Measurements from ENCODE around the gene BORCS5.

The BORCS5 gene

GRCh38 chr12:12353276-12353675 lies 3.6 kb upstream of the BORCS5 start:
- no peak for DNase-seq (ENCODE audit: low read depth in 4 of 4, low spot score in 1 of 4)

DNA sequence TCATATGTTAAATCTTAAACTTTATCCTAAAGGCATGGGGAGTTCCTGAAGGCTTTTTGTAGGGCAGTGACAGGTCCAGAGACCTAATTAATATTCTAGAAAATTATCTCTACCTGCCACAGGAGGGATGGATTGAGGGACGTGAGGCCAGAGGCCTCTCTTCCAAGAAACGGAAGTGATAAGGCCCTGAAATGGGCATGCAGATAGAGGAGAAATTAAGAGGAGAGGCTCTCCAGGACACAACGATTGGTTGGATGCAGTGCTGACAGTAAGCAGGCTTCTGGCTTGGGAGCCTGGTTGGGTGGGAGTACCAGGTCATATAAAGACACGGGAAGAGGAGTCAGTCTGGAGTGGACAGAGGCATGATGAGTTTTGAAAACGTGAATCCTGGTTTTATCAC lies 3.1 kb upstream of the BORCS5 start:
- no peak for DNase-seq (ENCODE audit: low read depth in 4 of 4, low spot score in 1 of 4)

DNA sequence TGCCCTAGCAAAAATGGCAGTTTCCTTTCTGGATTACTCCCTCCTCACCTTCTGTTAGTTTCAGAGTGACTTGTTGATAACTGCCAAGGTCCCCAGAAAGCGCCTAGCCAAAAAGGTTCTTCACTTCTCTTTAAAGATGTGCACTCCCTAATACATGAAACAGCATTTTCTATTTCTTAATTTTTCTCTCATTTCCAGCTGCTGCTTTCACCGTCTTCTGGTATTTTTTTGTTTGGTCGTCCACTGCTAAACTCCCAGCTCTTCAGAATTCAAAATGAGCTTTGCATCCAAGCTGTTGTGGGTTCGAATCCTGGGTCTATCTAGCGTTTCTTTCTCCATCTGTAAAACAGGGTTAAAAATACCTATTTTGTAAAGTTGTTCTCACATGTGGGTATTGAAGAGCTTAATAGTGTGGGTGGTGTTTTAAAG lies 397 bp upstream of the BORCS5 start:
- no peak for DNase-seq (ENCODE audit: low read depth in 4 of 4, low spot score in 1 of 4)

- no peak for DNase-seq (ENCODE audit: low read depth in 4 of 4, low spot score in 1 of 4)
These were observed 1.0 kb downstream of the BORCS5 start for GRCh38 chr12:12357719-12358461.

DNA sequence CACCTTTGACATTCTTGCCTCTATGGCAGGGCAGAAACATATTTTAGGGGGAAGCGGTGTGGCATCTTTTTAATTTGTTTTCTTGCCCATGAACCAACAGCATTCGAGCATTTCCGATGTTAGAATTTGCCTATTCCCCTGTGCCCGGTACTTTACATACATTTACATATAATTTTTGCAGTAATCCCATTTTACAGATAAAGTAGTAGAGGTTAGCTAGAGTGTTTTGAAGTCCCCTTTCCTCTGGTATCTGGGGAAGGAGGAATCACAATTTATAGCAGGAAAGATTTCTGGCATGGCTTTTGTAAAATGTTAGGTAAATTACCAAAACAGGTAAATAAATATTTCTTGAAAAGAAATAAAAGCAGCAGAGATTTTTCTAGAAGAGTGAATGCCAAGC lies 1.6 kb downstream of the BORCS5 start:
- DNase-seq (ENCODE audit: low read depth in 4 of 4, low spot score in 1 of 4): no peak

GRCh38 chr12:12364787-12365445 lies 8.0 kb downstream of the BORCS5 start:
- DNase-seq (ENCODE audit: low read depth in 4 of 4, low spot score in 1 of 4): no peak

GRCh38 chr12:12365446-12365802 lies 8.5 kb downstream of the BORCS5 start:
- DNase-seq (ENCODE audit: low read depth in 4 of 4, low spot score in 1 of 4): no peak

DNA sequence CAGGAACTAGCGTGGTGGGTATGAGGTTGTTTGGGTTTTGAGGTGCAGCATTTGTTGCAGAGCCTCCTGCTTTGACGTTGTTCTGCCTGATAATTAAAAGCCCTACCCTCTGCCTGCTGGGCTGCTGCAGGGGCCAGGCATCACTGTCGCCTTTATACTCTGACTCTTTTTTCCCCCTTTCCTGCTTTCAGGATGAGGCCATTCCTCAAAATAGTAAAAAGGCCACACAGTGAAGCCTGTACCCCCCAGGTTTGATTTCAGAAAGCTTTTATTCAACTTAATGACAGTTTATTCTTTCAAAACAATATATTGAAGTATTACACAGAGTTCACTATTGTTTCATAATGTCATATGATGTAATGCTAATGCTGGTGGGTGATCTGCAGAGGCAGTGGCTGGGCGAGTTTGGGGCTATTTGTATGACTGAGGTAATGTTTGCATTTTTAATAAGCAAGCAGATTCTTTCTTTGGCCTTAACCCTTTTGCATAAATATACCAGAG lies 9.1 kb downstream of the BORCS5 start:
- no peak for DNase-seq (ENCODE audit: low read depth in 4 of 4, low spot score in 1 of 4)

- DNase-seq (ENCODE audit: low read depth in 4 of 4, low spot score in 1 of 4): no peak
These were observed 10.0 kb downstream of the BORCS5 start for GRCh38 chr12:12366701-12367481.

- DNase-seq (ENCODE audit: low read depth in 4 of 4, low spot score in 1 of 4): no peak
These were observed 10.7 kb downstream of the BORCS5 start for GRCh38 chr12:12367482-12367998.

- DNase-seq (ENCODE audit: low read depth in 4 of 4, low spot score in 1 of 4): no peak
These were observed 16.3 kb downstream of the BORCS5 start for GRCh38 chr12:12372946-12373722.

DNA sequence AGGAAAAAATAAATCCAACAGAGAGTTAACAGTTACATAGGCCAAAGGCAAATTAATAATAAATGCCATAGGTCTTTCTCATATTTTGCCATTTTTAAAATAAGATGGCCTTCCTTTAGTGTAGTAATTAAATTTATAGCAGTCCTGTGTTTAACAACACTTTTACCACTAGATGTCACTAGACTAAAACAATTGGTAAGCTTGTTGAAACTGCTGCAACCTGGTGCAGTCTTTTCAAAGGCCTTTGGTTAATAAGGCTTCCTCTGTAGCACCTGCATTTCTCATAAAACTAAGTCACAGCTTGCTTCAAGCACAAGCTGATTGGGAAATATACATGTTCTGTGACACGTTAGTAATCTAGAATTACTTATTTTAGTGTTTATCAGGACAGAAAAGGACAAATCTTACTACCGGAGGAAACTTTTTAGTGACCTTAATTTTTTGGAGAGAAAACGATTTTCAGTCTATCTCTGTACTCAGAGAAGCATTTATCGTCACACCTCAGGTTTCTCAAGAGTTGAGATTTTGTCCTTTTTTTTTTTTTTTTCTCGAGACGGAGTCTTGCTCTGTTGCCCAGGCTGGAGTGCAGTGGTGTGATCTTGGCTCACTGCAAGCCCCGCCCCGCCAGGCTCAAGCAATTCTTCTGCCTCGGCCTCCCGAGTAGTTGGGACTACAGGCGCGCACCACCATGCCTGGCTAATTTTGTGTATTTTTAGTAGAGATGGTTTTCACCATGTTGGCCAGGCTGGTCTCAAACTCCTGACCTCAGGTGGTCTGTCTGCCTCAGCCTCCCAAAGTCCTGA lies 20.0 kb downstream of the BORCS5 start:
- DNase-seq (ENCODE audit: low read depth in 4 of 4, low spot score in 1 of 4): no peak

DNA sequence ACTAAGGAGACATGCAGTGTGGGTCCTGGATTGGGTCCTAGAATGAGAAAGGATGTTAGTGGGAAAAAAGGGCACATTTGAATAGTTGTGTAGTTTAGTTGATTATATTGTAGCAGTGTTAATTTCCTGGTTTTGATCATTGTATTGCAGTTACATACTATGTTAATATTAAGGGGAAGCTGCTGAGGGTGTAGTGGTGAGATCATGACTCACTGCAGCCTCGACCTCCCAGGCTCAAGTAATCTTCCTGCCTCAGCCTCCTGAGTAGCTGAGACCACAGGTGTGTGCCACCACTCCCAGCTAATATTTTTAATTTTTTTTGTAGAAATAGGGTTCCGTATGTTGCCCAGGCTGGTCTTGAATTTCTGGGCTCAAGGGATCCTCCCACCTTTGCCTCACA lies 21.7 kb downstream of the BORCS5 start:
- DNase-seq (ENCODE audit: low read depth in 4 of 4, low spot score in 1 of 4): no peak

- DNase-seq (ENCODE audit: low read depth in 4 of 4, low spot score in 1 of 4): no peak
These were observed 23.2 kb downstream of the BORCS5 start for GRCh38 chr12:12379831-12380730.

DNA sequence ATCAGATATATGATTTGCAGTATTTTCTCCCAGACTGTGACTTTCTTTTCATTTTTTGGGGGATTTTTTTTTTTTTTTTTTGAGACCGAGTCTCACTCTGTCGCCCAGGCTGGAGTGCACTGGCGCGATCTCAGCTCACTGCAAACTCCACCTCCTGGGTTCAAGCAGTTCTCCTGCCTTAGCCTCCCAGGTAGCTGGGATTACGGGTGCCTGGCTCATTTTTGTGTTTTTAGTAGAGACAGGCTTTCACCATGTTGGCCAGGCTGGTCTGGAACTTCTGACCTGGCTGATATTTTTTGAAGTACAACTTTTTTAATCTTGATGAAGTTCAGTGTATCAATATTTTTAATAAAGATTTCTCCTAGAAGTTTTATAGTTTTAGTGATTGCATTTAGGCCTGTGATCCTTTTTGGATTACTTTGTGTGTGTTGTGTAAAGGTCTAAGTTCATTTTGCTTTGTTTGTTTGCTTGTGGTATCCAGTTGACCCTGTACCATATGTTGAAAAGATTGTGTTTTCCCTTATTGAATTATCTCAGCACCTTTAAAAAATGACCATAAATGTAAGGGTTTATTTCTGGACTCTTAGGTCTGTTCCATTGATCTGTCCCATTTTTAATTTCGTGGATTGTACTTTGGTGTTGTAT lies 24.2 kb downstream of the BORCS5 start:
- DNase-seq (ENCODE audit: low read depth in 4 of 4, low spot score in 1 of 4): no peak

DNA sequence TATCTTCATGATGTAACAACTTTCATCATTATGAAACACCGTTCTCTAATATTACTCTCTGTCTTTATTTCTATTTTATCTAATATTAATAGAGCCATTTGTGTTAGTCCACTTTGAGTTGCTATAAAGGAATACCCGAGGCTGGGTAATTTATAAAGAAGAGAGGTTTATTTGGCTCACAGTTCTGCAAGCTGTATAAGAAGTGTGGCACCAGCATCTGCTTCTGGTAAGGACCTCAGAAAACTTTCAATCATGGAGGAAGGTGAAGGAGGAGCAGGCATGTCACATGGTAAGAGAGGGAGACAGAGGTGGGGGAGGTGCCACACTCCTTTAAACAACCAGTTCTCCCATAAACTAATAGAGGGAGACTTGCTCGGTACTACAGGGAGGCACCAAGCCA lies 25.1 kb downstream of the BORCS5 start:
- DNase-seq (ENCODE audit: low read depth in 4 of 4, low spot score in 1 of 4): no peak

GRCh38 chr12:12384571-12385340 lies 27.9 kb downstream of the BORCS5 start:
- peak in 1 of 4 experiments; percentile 11 for DNase-seq (ENCODE audit: low read depth in 4 of 4, low spot score in 1 of 4)

GRCh38 chr12:12387501-12387900 lies 30.6 kb downstream of the BORCS5 start:
- DNase-seq (ENCODE audit: low read depth in 4 of 4, low spot score in 1 of 4): no peak
